Activated B cell treated with CpG ODN at 0.5 μM for 24 hours (primary cell): ENCODE data around the gene MSI1. TPM values are rescaled to one million over a fixed set of nuclear protein-coding genes. Genes with fewer than 3 reads are reported as not detected.
A peak's percentile ranks its signal among the peaks of the same experiment; 100 is the strongest.
"Not testable (repeated sequence)": the region's sequence is repeated elsewhere in the genome, so short reads cannot be mapped to it uniquely, and the experiment has no call there.

Experiments
- ATAC-seq: fragments of 200-7000 bp; cut with Tn5 transposase; one replicate; pipeline ENCODE4 v1.10.0; 2021; ENCODE audit warnings: low read depth, mild to moderate bottlenecking, moderate library complexity
- CTCF ChIA-PET: fragments of 350-600 bp; sonication (Branson Sonifier 250); formaldehyde crosslinking; loops from one replicate; lab custom pipeline; 2021; ENCODE audit warnings: antibody characterized with exemption; lab: Charles Lee
- POLR2A ChIA-PET: fragments of 350-600 bp; sonication (Branson Sonifier 250); formaldehyde crosslinking; loops from one replicate; lab custom pipeline; 2021; ENCODE audit warnings: antibody characterized with exemption; lab: Charles Lee
- DNase-seq: peaks from one replicate; pipeline ENCODE4 v3.0.0; 2022
- H3K27ac Mint-ChIP-seq: one replicate; pipeline ENCODE4 v1.8.0; 2020; ENCODE audit warnings: mixed read lengths
- H3K27me3 Mint-ChIP-seq: one replicate; pipeline ENCODE4 v1.8.0; 2021; ENCODE audit warnings: mixed read lengths
- H3K36me3 Mint-ChIP-seq: one replicate; pipeline ENCODE4 v1.8.0; 2021; ENCODE audit warnings: low read depth, mixed read lengths
- H3K4me1 Mint-ChIP-seq: one replicate; pipeline ENCODE4 v1.8.0; 2021; ENCODE audit warnings: mixed read lengths
- H3K4me3 Mint-ChIP-seq: one replicate; pipeline ENCODE4 v1.8.0; 2020; ENCODE audit warnings: mild to moderate bottlenecking, mixed read lengths
- H3K9me3 Mint-ChIP-seq: one replicate; pipeline ENCODE4 v1.8.0; 2020; ENCODE audit warnings: mixed read lengths
- CTCF ChIP-seq: fragments of 200-600 bp; IDR thresholded peaks from one replicate; pipeline ENCODE4 v1.8.0; 2022; ENCODE audit warnings: antibody characterized with exemption, mild to moderate bottlenecking
- intact Hi-C: fragments of 100-400 bp; cut with micrococcal nuclease; formaldehyde crosslinking; loops from one replicate; pipeline ENCODE4 v1.15.1; 2024
- total RNA-seq: library from RNA; stranded (reverse); gene quantifications from 2 replicates; pipeline ENCODE4 v1.2.3, GENCODE V29; 2022

Gene MSI1
- total RNA-seq, 1 donor from 2014 or later: not detected

DNA sequence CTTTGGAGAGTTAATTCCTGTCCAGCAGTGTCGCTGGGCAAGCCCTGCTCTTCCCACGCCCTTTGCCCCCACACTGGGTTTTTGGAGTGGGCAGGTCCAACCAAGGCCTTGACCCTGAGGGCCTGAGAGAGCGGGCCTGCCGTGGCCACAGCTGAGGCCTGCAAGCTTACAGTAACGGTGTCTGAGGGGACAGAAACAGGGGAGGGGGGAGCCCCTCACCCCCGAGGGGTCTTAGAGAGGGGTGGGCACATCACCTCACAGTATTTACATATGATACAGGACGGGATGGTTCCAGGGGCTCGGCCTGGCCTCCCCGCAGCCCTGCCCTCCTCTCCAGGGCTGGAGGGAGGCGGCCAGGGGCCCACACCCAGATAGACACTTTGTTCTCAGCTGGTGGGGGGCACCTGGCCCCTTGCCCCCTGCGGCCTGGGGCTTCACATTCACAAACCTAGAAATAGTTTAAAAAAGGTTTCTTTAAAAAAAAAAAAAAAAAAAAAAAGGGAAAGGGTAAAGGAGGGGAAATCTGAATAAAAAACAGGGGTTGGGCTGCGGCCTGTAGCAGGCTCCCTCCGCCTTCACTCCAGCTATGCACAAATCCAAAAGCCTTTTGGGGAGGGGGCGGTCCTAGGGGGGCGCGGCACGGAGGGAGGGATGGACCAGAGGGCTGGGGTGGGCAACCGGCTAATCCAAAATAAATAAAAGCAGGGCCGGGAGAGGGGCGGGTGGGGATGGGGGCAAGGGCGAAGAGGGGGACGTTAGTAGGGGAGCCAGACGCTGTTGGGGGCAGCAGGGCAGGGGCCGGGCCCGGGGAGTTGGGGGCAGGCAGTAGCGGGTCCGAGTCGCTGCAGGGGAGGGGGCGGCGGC lies 26.6 kb downstream of the MSI1 start:
- Mint-ChIP-seq H3K4me3 (no peak overlapping the region), H3K27me3 (peaks cover 9% of the 10 kb centered on the region), H3K36me3 (no peaks in the 10 kb centered on the region), H3K9me3 (peaks cover 8% of the 10 kb centered on the region), H3K4me1 (no peaks in the 10 kb centered on the region), H3K27ac (no peak overlapping the region)
- ChIA-PET POLR2A (no interaction called here), CTCF (no interaction called here)
- TF ChIP-seq CTCF: no peak
- no peak for DNase-seq
- no peak for ATAC-seq
- intact Hi-C loops: no loop called here

DNA sequence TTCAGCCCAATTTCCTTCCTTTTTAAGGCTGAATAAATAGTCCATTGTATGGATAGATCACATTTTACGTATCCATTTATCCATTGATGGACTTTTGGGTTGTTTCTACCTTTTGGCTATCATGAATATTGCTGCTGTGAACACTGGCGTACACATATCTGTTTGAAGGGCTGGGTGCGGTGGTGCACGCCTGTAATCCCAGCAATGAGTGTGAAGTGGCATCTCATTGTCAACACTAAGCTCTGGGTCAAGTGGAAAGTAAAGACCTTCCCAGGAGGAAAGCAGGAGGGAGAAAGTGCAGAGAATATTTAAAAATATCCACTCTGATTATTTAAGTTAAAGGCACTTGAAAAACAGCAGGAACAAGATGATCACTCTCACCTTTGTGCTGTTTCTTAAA lies 29.7 kb downstream of the MSI1 start:
- Mint-ChIP-seq H3K36me3 (no peaks in the 10 kb centered on the region), H3K4me3 (no peak overlapping the region), H3K9me3 (peaks cover 15% of the 10 kb centered on the region), H3K4me1 (peaks cover 3% of the 10 kb centered on the region), H3K27ac (no peak overlapping the region), H3K27me3 (peaks cover 5% of the 10 kb centered on the region)
- DNase-seq: no peak
- ATAC-seq: no peak
- intact Hi-C loops: no loop called here
- CTCF ChIA-PET: no interaction called here
- no peak for TF ChIP-seq CTCF
- POLR2A ChIA-PET: no interaction called here

- ATAC-seq: no peak
- Mint-ChIP-seq H3K27ac (no peak overlapping the region), H3K4me1 (peaks cover 3% of the 10 kb centered on the region), H3K9me3 (peaks cover 15% of the 10 kb centered on the region), H3K27me3 (no peaks in the 10 kb centered on the region), H3K36me3 (no peaks in the 10 kb centered on the region), H3K4me3 (no peak overlapping the region)
- intact Hi-C loops: no loop called here
- POLR2A ChIA-PET: no interaction called here
- TF ChIP-seq CTCF: no peak
- no peak for DNase-seq
- CTCF ChIA-PET: no interaction called here
Measured at GRCh38 chr12:120337730-120338129, 31.2 kb downstream of the MSI1 start.

DNA sequence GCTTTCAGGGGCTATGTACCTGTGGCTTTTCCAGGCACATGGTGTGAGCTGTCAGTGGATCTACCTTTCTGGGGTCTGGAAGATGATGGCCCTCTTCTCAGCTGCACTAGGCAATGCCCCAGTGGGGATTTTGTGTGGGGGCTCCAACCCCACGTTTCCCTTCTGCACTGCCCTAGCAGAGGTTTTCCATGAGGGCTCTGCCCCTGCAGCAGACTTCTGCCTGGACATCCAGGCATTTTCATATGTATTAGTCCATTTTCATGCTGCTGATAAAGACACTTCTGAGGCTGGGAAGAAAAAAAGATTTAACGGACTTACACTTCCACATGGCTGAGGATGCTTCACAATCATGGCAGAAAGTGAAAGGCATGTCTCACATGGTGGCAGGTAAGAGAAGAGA lies 32.6 kb downstream of the MSI1 start:
- H3K9me3 Mint-ChIP-seq: peaks cover 15% of the 10 kb centered on the region
- POLR2A ChIA-PET, intact Hi-C loops, CTCF ChIA-PET, DNase-seq, H3K4me3 Mint-ChIP-seq, H3K4me1 Mint-ChIP-seq, H3K27me3 Mint-ChIP-seq, H3K27ac Mint-ChIP-seq, H3K36me3 Mint-ChIP-seq, ATAC-seq: not testable (repeated sequence)

DNA sequence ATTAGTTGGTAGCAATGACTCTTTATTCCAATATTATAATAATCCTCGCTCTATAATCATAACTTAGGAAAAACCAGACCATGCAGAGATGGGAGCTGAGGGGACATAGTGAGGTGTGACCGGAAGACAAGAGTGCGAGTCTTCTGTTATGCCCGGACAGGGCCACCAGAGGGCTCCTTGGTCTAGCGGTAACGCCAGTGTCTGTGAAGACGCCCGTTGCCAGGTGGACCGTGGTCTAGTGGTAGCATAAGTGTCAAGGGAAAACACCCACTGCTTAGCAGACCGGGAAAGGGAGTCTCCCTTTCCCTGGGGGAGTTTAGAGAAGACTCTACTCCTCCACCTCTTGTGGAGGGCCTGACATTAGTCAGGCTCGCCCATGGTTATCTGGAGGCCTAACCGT lies 33.5 kb downstream of the MSI1 start:
- H3K27ac Mint-ChIP-seq, POLR2A ChIA-PET, H3K4me3 Mint-ChIP-seq, H3K4me1 Mint-ChIP-seq, CTCF ChIA-PET, H3K27me3 Mint-ChIP-seq, intact Hi-C loops, ATAC-seq, H3K36me3 Mint-ChIP-seq: not testable (repeated sequence)
- peak; percentile 33 for DNase-seq
- peaks cover 15% of the 10 kb centered on the region for H3K9me3 Mint-ChIP-seq

GRCh38 chr12:120332523-120332922 lies 36.4 kb downstream of the MSI1 start:
- intact Hi-C loops: no loop called here
- Mint-ChIP-seq H3K4me1 (peaks cover 3% of the 10 kb centered on the region), H3K4me3 (no peak overlapping the region), H3K36me3 (no peaks in the 10 kb centered on the region), H3K27ac (no peak overlapping the region), H3K9me3 (peaks cover 9% of the 10 kb centered on the region), H3K27me3 (peaks cover 7% of the 10 kb centered on the region)
- ChIA-PET POLR2A (no interaction called here), CTCF (no interaction called here)
- ATAC-seq (no peak), DNase-seq (no peak)
- no peak for TF ChIP-seq CTCF
